ENCODE measurements around the gene SORL1-AS1.

The SORL1-AS1 gene

GRCh38 chr11:121439337-121439736, 13.4 kb downstream of the SORL1-AS1 start:
- TF ChIP-seq, protein P1, sequence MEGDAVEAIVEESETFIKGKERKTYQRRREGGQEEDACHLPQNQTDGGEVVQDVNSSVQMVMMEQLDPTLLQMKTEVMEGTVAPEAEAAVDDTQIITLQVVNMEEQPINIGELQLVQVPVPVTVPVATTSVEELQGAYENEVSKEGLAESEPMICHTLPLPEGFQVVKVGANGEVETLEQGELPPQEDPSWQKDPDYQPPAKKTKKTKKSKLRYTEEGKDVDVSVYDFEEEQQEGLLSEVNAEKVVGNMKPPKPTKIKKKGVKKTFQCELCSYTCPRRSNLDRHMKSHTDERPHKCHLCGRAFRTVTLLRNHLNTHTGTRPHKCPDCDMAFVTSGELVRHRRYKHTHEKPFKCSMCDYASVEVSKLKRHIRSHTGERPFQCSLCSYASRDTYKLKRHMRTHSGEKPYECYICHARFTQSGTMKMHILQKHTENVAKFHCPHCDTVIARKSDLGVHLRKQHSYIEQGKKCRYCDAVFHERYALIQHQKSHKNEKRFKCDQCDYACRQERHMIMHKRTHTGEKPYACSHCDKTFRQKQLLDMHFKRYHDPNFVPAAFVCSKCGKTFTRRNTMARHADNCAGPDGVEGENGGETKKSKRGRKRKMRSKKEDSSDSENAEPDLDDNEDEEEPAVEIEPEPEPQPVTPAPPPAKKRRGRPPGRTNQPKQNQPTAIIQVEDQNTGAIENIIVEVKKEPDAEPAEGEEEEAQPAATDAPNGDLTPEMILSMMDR (IDR thresholded peaks at IDR 0.05), result no peak
- intact Hi-C loops (cut with DNase I), result no loop called here
- no peaks in the 10 kb centered on the region for H3K4me1 ChIP-seq
- DNase-seq (no peak), ATAC-seq (no peak)
- no peaks in the 10 kb centered on the region for H3K9me3 ChIP-seq
- no peak overlapping the region for H3K27ac ChIP-seq
- H3K36me3 ChIP-seq (ENCODE audit: insufficient read depth in 1 of 2, low read depth in 1 of 2), result no peaks in the 10 kb centered on the region
- H3K27me3 ChIP-seq (ENCODE audit: insufficient read depth in 3 of 3, low read length in 2 of 3), result no peaks in the 10 kb centered on the region
- no peak overlapping the region for H3K4me3 ChIP-seq
- WGBS, 3 donors, result 48 to 63% (median 50%) methylated on average over 4 of the region's 4 CpGs

- no peaks in the 10 kb centered on the region for H3K27me3 ChIP-seq (ENCODE audit: insufficient read depth in 3 of 3, low read length in 2 of 3)
- ATAC-seq, result no peak
- H3K36me3 ChIP-seq (ENCODE audit: insufficient read depth in 1 of 2, low read depth in 1 of 2), result no peaks in the 10 kb centered on the region
- no peaks in the 10 kb centered on the region for H3K9me3 ChIP-seq
- H3K4me1 ChIP-seq, result no peaks in the 10 kb centered on the region
- intact Hi-C loops (cut with DNase I), result no loop called here
- H3K4me3 ChIP-seq, result no peak overlapping the region
- no peak overlapping the region for H3K27ac ChIP-seq
- no peak for DNase-seq
- WGBS, 3 donors, result 83 to 93% (median 91%) methylated on average over 4 of the region's 4 CpGs
- TF ChIP-seq, protein P1 (IDR thresholded peaks at IDR 0.05), result no peak
These were observed 15.1 kb downstream of the SORL1-AS1 start for GRCh38 chr11:121437686-121438078.

DNA sequence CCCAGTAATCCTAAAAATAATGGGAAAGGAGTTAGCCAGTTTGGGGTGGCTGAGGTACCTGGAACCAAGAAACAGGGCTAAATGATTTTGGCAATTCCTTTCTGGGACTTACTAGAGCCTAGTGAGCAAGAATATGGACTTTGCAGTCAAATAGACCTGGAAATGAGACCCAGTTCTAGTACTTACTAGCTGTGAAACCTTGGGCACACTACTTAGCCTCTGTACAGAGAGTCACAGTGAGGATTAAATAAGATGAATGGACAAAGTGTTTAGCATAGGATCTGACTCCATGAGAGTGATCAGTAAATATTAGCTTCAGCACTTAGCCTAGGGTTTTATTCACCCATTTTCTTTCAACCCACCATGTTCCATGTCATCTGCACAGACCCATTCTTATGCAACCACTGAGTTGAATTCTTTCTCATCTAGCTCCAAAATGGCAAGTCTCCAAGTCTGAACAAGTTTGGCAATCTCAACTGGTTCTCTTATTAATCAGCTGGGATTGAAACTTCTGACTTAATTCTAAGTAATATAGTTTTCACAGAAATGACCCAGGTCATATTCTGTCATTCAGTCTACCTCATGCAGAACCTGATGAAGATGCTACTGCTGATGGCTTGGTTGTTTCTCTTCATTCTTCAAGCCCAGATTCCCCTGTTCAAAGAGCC, 15.6 kb downstream of the SORL1-AS1 start:
- DNase-seq (no peak), ATAC-seq (no peak)
- intact Hi-C loops (cut with DNase I), result no loop called here
- no peaks in the 10 kb centered on the region for H3K27me3 ChIP-seq (ENCODE audit: insufficient read depth in 3 of 3, low read length in 2 of 3)
- TF ChIP-seq, protein P1 (IDR thresholded peaks at IDR 0.05), result no peak
- no peak overlapping the region for H3K27ac ChIP-seq
- H3K4me1 ChIP-seq, result no peaks in the 10 kb centered on the region
- no peaks in the 10 kb centered on the region for H3K9me3 ChIP-seq
- H3K36me3 ChIP-seq (ENCODE audit: insufficient read depth in 1 of 2, low read depth in 1 of 2), result no peaks in the 10 kb centered on the region
- no peak overlapping the region for H3K4me3 ChIP-seq

GRCh38 chr11:121435551-121436511, 16.9 kb downstream of the SORL1-AS1 start:
- no peaks in the 10 kb centered on the region for H3K36me3 ChIP-seq (ENCODE audit: insufficient read depth in 1 of 2, low read depth in 1 of 2)
- H3K9me3 ChIP-seq, result no peaks in the 10 kb centered on the region
- TF ChIP-seq, protein P1 (IDR thresholded peaks at IDR 0.05), result no peak
- intact Hi-C loops (cut with DNase I), result no loop called here
- no peak overlapping the region for H3K4me3 ChIP-seq
- ATAC-seq, result no peak
- no peak overlapping the region for H3K27ac ChIP-seq
- 84 to 90% (median 89%) methylated on average over 3 of the region's 3 CpGs for WGBS, 3 donors
- H3K27me3 ChIP-seq (ENCODE audit: insufficient read depth in 3 of 3, low read length in 2 of 3), result no peaks in the 10 kb centered on the region
- H3K4me1 ChIP-seq, result no peaks in the 10 kb centered on the region
- DNase-seq, result no peak
